Stimulated activated CD8-positive, alpha-beta memory T cell treated with anti-CD3 and anti-CD28 coated beads, Interleukin-12 subunit alpha, Interleukin-12 subunit beta, amount 100 ng/mL, for 1 hour (primary cell): ENCODE measurements around the gene ZBED4.

Experiments
- DNase-seq: peaks from one replicate; pipeline ENCODE4 v3.0.0-alpha.2; 2020; ENCODE audit warnings: low read depth

ZBED4 gene

GRCh38 chr22:49855251-49855911 is 1.7 kb downstream of the ZBED4 start:
- DNase-seq, result no peak

GRCh38 chr22:49856343-49856742 is 2.7 kb downstream of the ZBED4 start:
- no peak for DNase-seq

- no peak for DNase-seq
Measured at GRCh38 chr22:49856766-49857618, 3.3 kb downstream of the ZBED4 start.

DNA sequence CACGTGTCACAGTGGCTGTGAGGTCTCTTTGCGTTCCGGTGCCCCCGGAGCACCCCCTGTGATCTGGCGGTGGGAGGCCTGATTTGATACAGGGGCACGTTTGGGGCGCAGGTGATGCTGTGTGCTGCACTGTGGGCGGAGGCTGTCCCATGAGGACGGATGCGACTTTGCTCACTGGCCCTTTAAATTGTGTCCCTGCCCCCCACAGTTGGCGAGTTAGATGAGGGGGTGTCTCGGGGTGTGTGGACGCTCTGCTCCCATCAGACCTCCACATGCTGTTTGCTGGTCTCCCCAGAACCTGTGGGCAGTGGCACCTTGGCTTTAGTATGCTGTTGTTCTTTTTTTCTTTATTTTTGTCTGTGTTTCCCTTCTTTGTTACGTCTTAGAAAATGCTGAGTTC is 5.2 kb downstream of the ZBED4 start:
- no peak for DNase-seq

- DNase-seq, result no peak
Measured at GRCh38 chr22:49861642-49862495, 8.2 kb downstream of the ZBED4 start.

GRCh38 chr22:49862496-49862776 is 8.8 kb downstream of the ZBED4 start:
- DNase-seq, result no peak

- DNase-seq, result no peak
Measured at GRCh38 chr22:49863931-49864330, 10.3 kb downstream of the ZBED4 start.

DNA sequence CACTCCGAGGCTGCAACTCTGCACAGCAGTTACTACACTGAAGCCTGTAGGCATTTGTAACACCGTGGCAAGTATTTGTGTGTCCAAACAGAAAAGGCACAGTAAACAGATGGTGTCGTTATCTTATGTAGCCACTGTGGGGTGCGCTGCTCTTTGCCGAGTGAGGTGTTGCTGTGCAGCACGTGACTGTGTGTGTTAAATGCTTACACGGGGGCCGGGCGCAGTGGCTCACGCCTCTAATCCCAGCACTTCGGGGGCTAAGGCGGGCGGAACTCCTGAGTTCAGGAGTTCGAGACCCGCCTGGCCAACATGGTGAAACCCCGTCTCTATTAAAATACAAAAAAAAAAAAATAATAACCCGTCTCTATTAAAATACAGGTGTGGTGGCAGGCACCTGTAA is 11.5 kb downstream of the ZBED4 start:
- DNase-seq, result no peak

- no peak for DNase-seq
Measured at GRCh38 chr22:49866134-49866533, 12.5 kb downstream of the ZBED4 start.

DNA sequence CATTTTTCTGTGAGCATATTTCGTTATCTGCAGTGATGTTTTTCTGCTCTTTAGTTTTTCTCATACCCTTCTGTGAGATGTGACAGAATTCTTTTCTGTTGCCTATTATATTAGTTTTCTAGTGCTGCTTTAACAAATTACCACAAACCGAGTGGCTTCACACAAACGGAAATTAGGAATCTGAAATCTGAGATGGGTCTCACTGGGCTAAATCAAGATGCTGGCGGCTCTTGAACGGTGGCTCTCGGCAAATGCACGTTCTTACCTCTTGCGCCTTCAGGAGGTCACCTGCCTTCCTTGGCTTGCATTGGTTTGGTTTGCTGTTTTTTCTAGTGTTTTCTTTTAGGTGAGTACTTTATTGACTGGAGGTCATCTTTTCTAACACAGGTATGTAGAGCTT is 13.0 kb downstream of the ZBED4 start:
- no peak for DNase-seq

DNA sequence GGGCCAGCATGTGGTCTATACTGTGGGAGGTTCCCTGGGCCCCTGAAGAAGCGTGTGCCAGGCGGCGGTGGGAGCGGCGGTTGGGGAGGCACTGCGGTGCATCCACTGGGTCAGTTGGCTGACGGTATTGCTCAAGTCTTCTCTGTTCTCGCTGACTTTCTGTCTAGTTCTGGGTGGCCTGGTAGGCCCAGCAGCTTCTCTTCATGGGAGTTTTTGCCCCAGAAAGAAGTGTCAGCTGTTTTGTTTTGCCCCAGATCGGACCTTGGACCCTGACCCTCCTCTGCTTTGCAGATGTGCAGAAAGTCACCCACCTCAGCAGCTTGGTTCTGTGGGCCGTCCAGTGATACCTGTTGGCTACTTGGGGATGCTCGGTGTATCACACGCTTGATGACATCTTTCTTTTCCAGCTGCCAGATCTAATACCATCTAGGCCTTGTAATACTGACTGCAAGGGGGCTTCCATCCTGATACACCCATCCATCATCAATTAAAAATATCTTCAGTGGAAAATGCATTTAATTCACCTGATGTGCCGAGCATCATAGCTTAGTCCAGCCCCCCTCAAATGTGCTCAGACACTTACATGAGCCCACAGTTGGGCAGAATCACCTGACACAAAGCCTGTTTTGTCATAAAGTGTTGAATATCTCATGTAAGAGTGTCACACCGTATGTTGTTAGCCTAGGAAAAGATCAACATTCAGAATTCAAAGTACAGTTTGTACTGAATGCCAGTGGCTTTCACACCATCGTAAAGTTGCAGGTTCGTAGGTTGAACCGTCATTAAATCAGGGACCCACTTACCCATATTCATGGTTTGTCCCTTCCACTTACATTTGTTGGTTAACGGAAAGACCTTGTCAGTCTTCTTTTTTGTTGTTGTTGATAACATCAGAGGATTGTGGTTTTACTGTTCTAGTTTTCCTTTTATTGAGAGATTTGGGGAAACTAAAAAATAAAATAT is 13.9 kb downstream of the ZBED4 start:
- no peak for DNase-seq

DNA sequence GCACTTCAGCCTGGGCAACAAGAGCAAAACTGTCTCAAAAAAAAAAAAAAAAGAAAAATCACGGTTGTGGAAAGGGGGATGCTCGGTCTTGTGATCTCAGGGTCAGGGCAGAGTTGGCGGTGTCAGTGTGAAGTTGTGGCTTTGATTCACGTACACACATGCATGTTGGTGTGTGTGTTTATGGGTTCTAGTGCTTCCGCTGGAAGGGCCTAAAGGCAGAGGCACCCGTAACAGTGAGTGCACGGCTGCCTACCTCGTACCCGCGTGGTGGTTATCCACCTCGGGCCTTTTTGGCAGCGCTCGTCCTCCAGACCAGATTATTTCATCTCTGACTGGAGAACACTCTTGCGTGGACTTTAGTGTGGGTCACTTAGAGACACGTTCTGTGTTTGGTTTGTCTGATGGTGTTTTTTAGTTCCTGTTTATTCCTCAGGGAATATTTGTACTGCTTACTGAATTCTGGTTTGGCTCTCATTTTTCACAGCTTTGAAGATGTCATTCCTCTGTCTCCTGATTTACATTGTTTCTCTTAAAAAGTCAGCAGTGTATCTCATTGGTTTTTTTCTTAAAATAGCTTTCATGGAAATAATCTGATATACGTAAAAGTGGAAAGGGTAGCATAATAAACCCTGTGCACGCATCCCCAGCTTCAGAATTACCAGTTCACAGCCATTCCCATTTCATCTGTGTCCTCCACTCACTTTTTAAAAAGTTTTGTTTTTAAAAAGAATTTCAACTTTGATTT is 15.6 kb downstream of the ZBED4 start:
- DNase-seq, result no peak

DNA sequence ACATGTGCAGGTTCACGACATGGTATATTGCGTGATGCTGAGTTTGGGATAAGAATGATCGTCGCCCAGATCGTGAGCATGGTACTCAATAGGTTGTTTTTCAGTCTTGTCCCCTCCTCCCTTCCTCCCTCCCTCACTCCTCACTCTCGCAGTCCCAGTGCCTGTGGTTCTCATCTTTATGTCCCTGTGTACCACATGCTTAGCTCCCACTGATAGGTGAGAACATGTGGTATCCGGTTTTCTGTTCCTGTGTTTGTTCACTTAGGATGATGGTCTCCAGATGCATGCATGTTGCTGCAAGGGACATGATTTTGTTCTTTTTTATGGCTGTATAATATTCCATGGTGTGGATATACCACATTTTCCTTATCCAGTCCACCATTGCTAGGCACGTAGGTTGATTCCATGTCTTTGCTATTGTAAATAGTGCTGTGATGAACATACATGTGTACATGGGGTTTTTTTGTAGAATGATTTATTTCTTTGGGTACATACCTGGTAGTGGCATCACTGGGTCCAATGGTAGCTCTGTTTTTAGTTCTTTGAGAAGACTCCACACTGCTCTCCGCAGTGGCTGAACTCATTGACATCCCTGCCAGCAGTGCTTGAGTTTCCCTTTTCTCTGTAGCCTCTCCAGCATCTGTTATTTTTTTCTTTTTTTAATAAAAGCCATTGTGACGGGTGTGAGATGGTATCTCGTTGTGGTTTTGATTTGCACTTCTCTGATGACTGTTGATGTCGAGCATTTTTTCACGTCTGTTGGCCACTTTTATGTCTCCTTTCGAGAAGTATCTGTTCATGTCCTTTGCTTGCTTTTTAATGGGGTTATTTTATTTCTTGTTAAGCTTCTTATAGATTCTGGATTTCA is 16.4 kb downstream of the ZBED4 start:
- no peak for DNase-seq

GRCh38 chr22:49871482-49871881 is 17.8 kb downstream of the ZBED4 start:
- no peak for DNase-seq

DNA sequence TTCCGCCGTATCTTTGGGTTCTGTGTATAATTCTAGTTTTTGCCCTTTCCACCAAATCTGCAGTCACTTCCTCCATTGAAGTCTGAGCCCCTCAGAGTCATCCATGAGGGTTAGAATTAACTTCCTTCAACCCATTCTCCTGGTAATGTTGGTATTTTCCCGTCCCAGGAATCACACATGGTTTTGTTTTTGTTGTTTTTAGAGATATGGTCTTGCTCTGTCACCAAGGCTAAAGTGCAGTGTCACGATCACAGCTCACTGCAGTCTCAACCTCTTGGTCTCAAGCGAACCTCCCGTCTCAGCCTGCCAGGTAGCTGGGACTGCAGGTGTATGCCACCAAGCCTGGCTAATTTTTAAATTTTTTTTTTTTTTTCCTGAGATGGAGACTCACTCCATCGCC is 18.7 kb downstream of the ZBED4 start:
- no peak for DNase-seq

- DNase-seq, result no peak
Measured at GRCh38 chr22:49873228-49873940, 19.7 kb downstream of the ZBED4 start.

DNA sequence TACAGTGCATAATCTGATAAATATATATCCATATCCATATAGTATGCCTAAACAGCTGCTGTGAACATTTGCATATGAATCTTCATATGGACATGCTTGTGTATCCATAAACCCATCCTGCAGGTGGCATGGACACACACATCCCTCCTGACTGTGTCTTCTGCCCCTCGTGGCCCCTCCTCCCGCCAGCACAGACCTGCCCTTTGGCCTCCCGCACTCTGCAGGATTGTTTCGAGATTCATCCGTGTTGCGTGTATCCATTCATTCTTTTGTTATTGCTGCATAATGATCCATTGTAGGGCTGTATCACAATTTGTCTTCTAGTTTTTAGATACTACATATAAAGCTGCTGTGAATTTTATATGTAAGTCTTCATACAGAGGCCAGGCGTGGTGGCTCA is 24.0 kb downstream of the ZBED4 start:
- DNase-seq, result no peak

DNA sequence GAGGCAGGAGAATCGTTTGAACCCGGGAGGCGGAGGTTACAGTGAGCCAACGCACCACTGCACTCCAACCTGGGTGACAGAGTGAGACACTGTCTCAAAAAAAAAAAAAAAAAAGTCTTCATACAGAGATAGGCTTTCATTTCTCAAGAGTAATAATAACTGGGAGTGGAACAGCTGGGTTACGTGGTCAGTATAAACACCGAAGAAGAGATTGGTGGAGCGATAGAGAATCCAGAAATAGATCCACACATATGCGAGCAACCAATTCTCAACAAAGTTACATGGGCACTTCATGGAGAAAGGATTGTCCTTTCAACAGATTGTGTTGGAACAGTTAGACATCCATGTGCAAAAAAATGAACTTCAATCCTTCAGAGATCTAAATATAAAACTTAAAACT is 24.6 kb downstream of the ZBED4 start:
- DNase-seq, result no peak

DNA sequence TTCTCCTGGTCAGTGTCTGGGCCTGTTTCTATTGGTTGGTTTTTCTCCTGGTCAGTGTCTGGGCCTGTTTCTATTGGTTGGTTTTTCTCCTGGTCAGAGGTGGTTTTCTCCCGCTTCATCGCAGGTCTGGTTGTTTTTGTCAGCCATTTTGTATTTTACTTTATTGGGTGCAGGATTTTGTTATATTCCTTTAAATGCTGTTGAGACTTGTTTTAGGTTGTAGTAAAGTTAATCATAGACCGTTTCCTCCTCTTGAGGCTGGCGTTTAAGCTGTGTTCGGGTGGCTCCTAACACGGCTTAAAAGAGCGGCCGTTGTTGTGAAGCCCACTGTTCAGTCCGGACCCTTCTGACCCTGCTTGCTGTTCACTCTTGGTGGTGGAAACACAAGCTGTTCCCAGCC is 26.2 kb downstream of the ZBED4 start:
- DNase-seq, result no peak
